ENCODE measurements around the gene TNFAIP2.

- TF ChIP-seq GATA2 (IDR thresholded peaks at IDR 0.05; ENCODE audit: low read depth, low read length) (no peak), GATA3 (IDR thresholded peaks at IDR 0.05; ENCODE audit: low read depth, low read length) (no peak)
These were observed 31.4 kb upstream of the TNFAIP2 start for GRCh38 chr14:103091883-103092222.

Measured in SH-SY5Y (cell line).